ENCODE measurements around the gene TBC1D22B.

The TBC1D22B gene

DNA sequence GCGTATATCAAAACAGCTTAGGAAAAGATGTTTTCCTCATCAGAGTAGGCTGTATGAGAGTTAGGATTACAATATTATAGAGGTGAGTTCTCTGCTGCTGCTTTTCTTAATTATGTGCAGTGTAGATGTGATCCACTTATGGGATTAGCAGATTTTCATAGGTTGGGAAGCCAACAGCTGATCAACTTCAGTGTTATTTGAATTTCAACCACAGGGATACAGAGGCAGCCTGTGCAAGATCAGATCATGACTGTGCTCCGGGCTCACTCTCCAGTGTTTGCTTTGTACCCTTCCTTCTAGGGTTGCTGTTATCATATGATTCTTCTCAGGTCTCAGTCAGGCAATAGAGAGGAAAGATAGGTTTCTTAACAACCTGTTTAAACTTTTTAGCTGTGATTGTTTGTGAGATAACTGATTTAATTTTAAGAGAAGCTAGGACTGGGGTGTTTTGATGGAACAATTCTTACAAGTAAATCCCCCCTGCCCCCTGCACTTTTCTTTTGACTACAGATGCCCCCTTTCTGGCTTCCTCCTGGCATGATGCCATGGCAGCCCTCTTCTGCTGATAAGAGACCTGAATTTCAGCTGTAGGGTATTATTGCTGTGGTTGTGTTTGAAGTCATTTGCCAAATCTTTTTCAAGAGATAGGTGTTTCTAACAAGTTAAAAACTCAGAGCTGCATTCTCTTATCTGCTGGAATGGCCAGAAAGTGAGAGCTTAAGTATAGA is 104.7 kb downstream of the TBC1D22B start:
- ATAC-seq (no peak), DNase-seq (no peak)
- Mint-ChIP-seq H3K4me3 (no peak overlapping the region), H3K27me3 (no peaks in the 10 kb centered on the region), H3K27ac (no peak overlapping the region), H3K4me1 (no peaks in the 10 kb centered on the region), H3K9me3 (no peaks in the 10 kb centered on the region)

DNA sequence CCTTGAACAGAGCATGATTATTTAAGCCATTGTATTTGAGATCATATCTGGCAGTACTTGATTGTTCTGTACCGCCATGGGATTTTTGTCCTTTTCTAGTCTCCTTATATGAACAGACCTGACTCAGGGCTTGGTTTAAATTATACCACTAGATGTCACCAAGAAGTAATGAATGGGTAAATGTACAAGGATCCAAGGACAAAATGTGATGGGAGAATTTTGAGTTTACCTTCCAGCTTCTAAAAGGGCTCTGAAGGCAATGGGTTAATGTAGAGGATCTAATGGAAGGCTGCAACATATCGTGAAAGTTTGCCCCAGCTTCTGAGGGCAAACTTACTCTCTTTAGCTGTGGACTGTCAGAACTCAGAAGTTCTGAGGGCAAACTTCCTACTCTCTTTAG is 108.2 kb downstream of the TBC1D22B start:
- Mint-ChIP-seq H3K27me3 (no peaks in the 10 kb centered on the region), H3K4me3 (no peak overlapping the region), H3K4me1 (peaks cover 6% of the 10 kb centered on the region), H3K27ac (no peak overlapping the region), H3K9me3 (no peaks in the 10 kb centered on the region)
- DNase-seq (no peak), ATAC-seq (no peak)

- Mint-ChIP-seq H3K27me3 (no peaks in the 10 kb centered on the region), H3K9me3 (no peaks in the 10 kb centered on the region), H3K4me3 (no peak overlapping the region), H3K27ac (no peak overlapping the region), H3K4me1 (peaks cover 6% of the 10 kb centered on the region)
- ATAC-seq (no peak), DNase-seq (no peak)
These were observed 109.3 kb downstream of the TBC1D22B start for GRCh38 chr6:37366910-37367309.

- Mint-ChIP-seq H3K27me3 (no peaks in the 10 kb centered on the region), H3K27ac (peak overlapping the region; percentile 15 to 36), H3K4me3 (no peak overlapping the region), H3K4me1 (peaks cover 6% of the 10 kb centered on the region), H3K9me3 (no peaks in the 10 kb centered on the region)
- ATAC-seq, result no peak
- no peak for DNase-seq
These were observed 111.4 kb downstream of the TBC1D22B start for GRCh38 chr6:37368961-37369320.

DNA sequence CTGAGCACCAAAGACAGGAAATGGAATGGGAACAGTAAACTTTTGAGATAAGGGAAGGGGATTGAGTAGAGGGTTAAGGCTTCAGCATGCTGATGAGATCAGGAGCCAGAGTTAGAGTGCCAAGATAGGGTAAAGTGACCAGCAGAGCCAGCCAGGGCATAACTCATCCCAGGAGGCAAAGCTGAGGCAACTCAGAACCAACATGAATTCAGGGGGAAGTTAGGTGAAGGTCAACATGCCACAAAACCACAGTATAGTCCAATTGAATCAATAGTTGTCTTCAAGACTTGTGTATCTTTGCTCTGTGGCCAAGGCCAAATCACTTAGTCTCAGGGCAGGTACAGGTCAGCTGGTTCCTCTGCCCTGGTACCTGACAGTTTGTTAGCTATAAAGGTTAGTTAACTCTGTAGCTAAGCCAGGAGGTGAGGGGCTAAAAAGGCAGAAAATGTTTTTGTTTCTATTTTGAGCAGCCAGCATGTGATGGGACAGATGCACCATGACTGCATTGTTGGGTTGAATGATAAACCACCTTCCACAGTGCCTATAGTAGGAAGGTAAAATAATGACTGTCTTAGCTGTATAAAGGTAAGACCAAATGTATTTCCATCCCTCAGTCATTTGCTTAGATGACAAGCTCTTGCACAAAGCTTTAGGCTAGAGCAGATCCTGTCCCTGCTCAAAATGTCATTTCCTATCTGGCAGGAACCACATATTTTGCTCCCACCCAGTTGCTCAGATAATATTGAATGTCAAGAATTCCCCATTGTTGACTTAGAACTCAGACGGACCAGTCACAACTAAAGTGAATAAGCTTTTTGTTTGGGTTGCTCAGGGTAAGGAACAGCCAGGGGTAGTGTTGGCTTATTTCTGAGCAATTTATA is 112.0 kb downstream of the TBC1D22B start:
- Mint-ChIP-seq H3K4me1 (peaks cover 6% of the 10 kb centered on the region), H3K9me3 (no peaks in the 10 kb centered on the region), H3K4me3 (no peak overlapping the region), H3K27ac (peak overlapping the region; percentile 15 to 36), H3K27me3 (no peaks in the 10 kb centered on the region)
- ATAC-seq, result peak; percentile 33
- no peak for DNase-seq

DNA sequence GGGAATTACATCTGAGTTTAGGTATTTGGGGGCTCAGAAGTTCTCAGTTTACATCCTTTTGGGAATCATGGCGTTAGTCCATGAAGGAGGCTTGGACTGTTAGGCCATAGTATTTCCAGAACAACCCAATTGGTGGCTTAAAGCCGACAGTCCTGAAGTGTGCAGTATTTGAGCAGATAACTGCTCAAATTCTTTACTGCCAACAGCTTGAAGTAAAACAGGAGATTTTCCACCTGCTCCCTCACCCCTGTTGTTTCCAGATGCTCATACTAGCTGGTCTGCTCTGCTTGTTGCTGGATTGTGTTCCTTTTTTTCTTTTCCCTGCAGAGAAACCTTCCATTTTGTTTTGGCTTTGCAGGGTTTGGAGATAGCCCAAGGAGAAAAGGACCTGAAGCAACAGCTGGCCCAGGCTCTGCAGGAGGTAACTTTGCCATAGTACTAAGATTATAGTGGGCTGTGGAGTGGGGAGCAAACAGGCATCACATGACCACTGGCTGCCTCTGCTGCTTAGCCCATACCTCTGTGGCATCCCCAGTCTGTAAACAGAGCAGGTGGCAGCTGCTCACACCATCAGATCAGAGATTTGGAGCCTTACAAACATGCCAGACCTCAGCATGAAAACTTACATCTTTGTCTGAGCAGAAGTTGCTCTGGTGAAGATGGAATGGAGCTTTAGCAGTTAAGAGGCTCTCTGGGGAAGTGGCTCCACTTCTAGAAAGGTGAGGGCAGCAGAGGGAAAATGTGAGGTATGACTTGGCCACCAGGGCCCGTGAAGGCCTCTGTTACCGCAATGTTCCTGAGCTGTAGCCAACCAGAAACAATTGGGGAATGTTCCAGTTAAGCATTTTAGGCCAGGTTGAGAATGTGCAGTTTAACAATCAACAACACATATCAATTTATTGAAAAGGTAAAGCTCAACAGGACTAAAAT is 113.8 kb downstream of the TBC1D22B start:
- H3K27me3 Mint-ChIP-seq, result no peaks in the 10 kb centered on the region
- H3K4me3 Mint-ChIP-seq, result no peak overlapping the region
- no peaks in the 10 kb centered on the region for H3K9me3 Mint-ChIP-seq
- no peak for DNase-seq
- H3K4me1 Mint-ChIP-seq, result peaks cover 6% of the 10 kb centered on the region
- peak overlapping the region in 1 of 2 donors; percentile 38 for H3K27ac Mint-ChIP-seq
- ATAC-seq, result no peak

DNA sequence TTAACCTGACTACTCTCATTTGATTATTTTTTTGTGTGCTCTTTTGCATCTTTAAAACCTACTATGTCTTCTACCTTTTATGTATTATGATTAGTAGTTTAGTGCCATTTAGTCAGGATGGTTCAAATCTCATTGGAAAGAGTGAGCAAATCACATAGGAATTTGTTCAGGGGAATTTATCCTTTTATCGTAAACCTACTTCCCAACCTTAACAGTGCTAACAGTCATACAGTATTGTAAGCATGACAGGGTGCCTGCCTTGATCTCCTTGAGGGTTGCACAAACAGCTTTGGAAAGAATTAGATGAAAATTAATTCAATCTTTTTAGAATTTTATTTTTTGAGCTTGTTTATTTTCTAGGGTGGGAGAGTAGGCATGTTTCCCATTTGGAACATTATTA is 114.5 kb downstream of the TBC1D22B start:
- Mint-ChIP-seq H3K27me3 (no peaks in the 10 kb centered on the region), H3K9me3 (no peaks in the 10 kb centered on the region), H3K27ac (no peak overlapping the region), H3K4me3 (no peak overlapping the region), H3K4me1 (peaks cover 6% of the 10 kb centered on the region)
- no peak for DNase-seq
- ATAC-seq, result no peak

GRCh38 chr6:37373822-37374471 is 116.4 kb downstream of the TBC1D22B start:
- Mint-ChIP-seq H3K27me3 (no peaks in the 10 kb centered on the region), H3K9me3 (no peaks in the 10 kb centered on the region), H3K4me1 (peaks cover 5% of the 10 kb centered on the region), H3K4me3 (no peak overlapping the region), H3K27ac (no peak overlapping the region)
- DNase-seq, result no peak
- no peak for ATAC-seq

- Mint-ChIP-seq H3K9me3 (no peaks in the 10 kb centered on the region), H3K27ac (no peak overlapping the region)
These were observed 117.8 kb downstream of the TBC1D22B start for GRCh38 chr6:37375376-37375775.

GRCh38 chr6:37376078-37376743 is 118.6 kb downstream of the TBC1D22B start:
- H3K27ac Mint-ChIP-seq, result no peak overlapping the region
- no peak overlapping the region for H3K4me3 Mint-ChIP-seq
- no peaks in the 10 kb centered on the region for H3K27me3 Mint-ChIP-seq
- H3K4me1 Mint-ChIP-seq, result no peaks in the 10 kb centered on the region
- H3K9me3 Mint-ChIP-seq, result no peaks in the 10 kb centered on the region
- ATAC-seq (no peak), DNase-seq (no peak)

More at GRCh38 chr6:37375376-37375775, 117.8 kb downstream of the TBC1D22B start:
- no peak for DNase-seq
- no peak overlapping the region for H3K4me3 Mint-ChIP-seq
- H3K4me1 Mint-ChIP-seq, result no peaks in the 10 kb centered on the region
- no peaks in the 10 kb centered on the region for H3K27me3 Mint-ChIP-seq
- ATAC-seq, result no peak

GRCh38 chr6:37381579-37381978 is 124.0 kb downstream of the TBC1D22B start:
- Mint-ChIP-seq H3K9me3 (no peaks in the 10 kb centered on the region), H3K27ac (no peak overlapping the region), H3K4me1 (no peaks in the 10 kb centered on the region), H3K27me3 (no peaks in the 10 kb centered on the region), H3K4me3 (no peak overlapping the region)
- DNase-seq (peak; percentile 8 to 28), ATAC-seq (peak; percentile 71)

All from stimulated activated naive CD8-positive, alpha-beta T cell treated with anti-CD3 and anti-CD28 coated beads, Interleukin-15, amount 100 ng/mL, for 72 hours (primary cell).